ENCODE measurements around the gene RPS6KC1. TPM values are rescaled to one million over a fixed set of nuclear protein-coding genes. Genes with fewer than 3 reads are reported as not detected.

The RPS6KC1 gene
- total RNA-seq, 1 experiment from 2014 or later: 16.4 TPM

DNA sequence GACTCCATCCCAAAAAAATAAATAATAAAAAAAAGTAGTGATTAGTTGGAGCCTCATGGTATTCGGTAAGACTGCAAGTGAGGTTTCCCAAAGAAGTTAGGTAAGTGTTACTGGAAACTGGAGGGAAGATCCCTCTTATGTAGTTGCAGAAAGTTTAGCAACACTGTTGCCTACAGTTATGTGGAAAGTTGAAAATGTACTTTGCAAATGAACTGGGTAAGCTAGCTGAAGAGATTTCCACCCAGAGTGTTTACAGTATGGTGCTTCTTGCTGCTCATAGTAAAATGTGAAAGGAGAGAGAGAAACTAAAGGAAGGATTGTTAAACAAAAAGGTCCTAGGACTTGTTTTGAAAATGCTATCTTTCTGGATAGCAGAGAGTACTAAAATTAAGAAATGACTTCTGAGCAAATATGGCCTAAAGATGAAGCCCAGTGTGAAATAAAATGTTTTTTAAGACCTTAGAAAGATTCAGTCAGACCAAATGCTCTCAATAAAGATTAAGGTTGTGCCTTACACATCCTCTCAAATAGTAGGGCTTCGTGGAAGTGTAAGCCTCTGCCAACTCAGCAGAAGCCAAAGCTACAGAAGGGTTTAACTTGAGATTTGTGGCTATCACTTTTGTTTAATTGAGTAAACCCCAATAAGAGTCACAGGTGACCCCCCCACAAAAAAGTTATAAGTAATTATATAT lies 31.5 kb downstream of the RPS6KC1 start:
- BruUV-seq (replicated peaks): no TSS peak
- DNase-seq: no peak
- no peak for TF ChIP-seq EZH2 (IDR thresholded peaks at IDR 0.05; ENCODE audit: low read depth)
- TF ChIP-seq, protein P1, sequence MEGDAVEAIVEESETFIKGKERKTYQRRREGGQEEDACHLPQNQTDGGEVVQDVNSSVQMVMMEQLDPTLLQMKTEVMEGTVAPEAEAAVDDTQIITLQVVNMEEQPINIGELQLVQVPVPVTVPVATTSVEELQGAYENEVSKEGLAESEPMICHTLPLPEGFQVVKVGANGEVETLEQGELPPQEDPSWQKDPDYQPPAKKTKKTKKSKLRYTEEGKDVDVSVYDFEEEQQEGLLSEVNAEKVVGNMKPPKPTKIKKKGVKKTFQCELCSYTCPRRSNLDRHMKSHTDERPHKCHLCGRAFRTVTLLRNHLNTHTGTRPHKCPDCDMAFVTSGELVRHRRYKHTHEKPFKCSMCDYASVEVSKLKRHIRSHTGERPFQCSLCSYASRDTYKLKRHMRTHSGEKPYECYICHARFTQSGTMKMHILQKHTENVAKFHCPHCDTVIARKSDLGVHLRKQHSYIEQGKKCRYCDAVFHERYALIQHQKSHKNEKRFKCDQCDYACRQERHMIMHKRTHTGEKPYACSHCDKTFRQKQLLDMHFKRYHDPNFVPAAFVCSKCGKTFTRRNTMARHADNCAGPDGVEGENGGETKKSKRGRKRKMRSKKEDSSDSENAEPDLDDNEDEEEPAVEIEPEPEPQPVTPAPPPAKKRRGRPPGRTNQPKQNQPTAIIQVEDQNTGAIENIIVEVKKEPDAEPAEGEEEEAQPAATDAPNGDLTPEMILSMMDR (conservative IDR thresholded peaks at IDR 0.05): no peak
- ChIA-PET CTCF (no interaction called here), POLR2A (ENCODE audit: unreplicated experiment) (interaction anchor here (0.7 kb wide), 1 partner anchor 477 kb away, joined by 3 read pairs; no protein-coding TSS in a partner anchor)
- H3K4me3 ChIP-seq: no peak overlapping the region
- H3K27ac ChIP-seq: no peak overlapping the region
- H4K20me1 ChIP-seq (ENCODE audit: insufficient read depth): no peaks in the 10 kb centered on the region
- no peaks in the 10 kb centered on the region for H3F3A ChIP-seq (ENCODE audit: insufficient read depth, low read depth)
- no peaks in the 10 kb centered on the region for H3K9me3 ChIP-seq (ENCODE audit: insufficient read depth, low read depth)
- H3K4me1 ChIP-seq (replicated peaks; ENCODE audit: insufficient read depth): 0 out of 2 replicates have a peak, but pooled peaks cover 6% of the 10 kb centered on the region
- H3K36me3 ChIP-seq (ENCODE audit: low read depth): 0 out of 2 replicates have a peak, but pooled peaks cover 4% of the 10 kb centered on the region
- H2AFZ ChIP-seq: no peak overlapping the region
- no peak overlapping the region for H3K4me2 ChIP-seq
- H3K79me2 ChIP-seq (ENCODE audit: low read depth): no peaks in the 10 kb centered on the region
- no peaks in the 10 kb centered on the region for H3K9me2 ChIP-seq (ENCODE audit: insufficient read depth)
- H3K27me3 ChIP-seq (ENCODE audit: insufficient read depth, low read depth): no peaks in the 10 kb centered on the region
- intact Hi-C loops (cut with micrococcal nuclease; ENCODE audit: unreplicated experiment): no loop called here

DNA sequence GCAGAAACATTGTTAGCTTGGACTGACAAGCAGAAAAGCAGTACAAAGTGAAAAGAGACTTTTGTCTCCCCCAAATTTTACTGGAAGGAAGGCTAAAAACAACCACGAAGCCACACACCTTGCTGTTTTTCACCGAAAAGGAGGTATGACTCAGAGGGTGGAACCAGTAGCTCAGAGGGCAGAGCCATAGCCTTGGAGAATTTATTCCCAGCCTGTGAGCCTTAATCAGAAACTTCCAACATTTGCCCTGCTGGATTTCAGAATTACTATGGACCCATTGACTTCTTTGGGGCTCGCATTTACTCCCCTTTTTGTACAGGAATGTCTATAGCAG lies 32.0 kb downstream of the RPS6KC1 start:
- DNase-seq: no peak
- Histone ChIP-seq H3K4me2 (no peak overlapping the region), H4K20me1 (ENCODE audit: insufficient read depth) (no peaks in the 10 kb centered on the region), H3K9me3 (ENCODE audit: insufficient read depth, low read depth) (no peaks in the 10 kb centered on the region), H3K4me3 (no peak overlapping the region), H3K4me1 (replicated peaks; ENCODE audit: insufficient read depth) (0 out of 2 replicates have a peak, but pooled peaks cover 6% of the 10 kb centered on the region), H3K27ac (no peak overlapping the region), H3K79me2 (ENCODE audit: low read depth) (no peaks in the 10 kb centered on the region), H3K9me2 (ENCODE audit: insufficient read depth) (no peaks in the 10 kb centered on the region), H3K27me3 (ENCODE audit: insufficient read depth, low read depth) (no peaks in the 10 kb centered on the region), H3K36me3 (ENCODE audit: low read depth) (0 out of 2 replicates have a peak, but pooled peaks cover 4% of the 10 kb centered on the region), H3F3A (ENCODE audit: insufficient read depth, low read depth) (no peaks in the 10 kb centered on the region), H2AFZ (no peak overlapping the region)
- CTCF ChIA-PET: no interaction called here
- no peak for TF ChIP-seq EZH2 (IDR thresholded peaks at IDR 0.05; ENCODE audit: low read depth)
- TF ChIP-seq, protein P1 (conservative IDR thresholded peaks at IDR 0.05): no peak
- intact Hi-C loops (cut with micrococcal nuclease; ENCODE audit: unreplicated experiment): no loop called here
- POLR2A ChIA-PET (ENCODE audit: unreplicated experiment): interaction anchor here (0.7 kb wide), 1 partner anchor 477 kb away, joined by 3 read pairs; no protein-coding TSS in a partner anchor
- no TSS peak for BruUV-seq (replicated peaks)

DNA sequence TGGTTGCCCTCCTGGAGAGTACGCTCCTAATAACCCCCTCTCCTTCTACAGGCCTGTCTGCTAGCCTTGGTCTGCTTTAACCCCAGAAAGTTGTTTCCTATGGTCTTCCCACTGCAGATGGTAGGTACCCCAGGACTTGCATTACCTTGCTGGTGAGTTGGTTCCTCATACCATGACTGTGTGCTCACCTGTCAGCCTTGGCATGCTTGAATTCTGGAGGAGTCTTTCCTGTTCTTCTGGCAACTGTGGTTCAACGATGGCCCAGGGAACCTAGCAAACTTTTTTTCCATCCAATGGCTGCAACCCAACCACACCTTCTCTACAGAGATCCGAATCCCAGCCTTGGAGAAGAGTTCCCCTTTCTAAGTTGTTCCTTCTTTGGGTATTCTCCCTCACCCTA lies 36.9 kb downstream of the RPS6KC1 start:
- no TSS peak for BruUV-seq (replicated peaks)
- no peaks in the 10 kb centered on the region for H3K36me3 ChIP-seq (ENCODE audit: low read depth)
- no peak for TF ChIP-seq EZH2 (IDR thresholded peaks at IDR 0.05; ENCODE audit: low read depth)
- TF ChIP-seq, protein P1 (conservative IDR thresholded peaks at IDR 0.05): no peak
- no peak overlapping the region for H3K27ac ChIP-seq
- no peaks in the 10 kb centered on the region; the same call in 1 of the 2 replicates for H3F3A ChIP-seq (ENCODE audit: insufficient read depth, low read depth)
- no peaks in the 10 kb centered on the region for H3K27me3 ChIP-seq (ENCODE audit: insufficient read depth, low read depth)
- H3K4me2 ChIP-seq: no peak overlapping the region
- ChIA-PET CTCF (no interaction called here), POLR2A (ENCODE audit: unreplicated experiment) (no interaction called here)
- no peaks in the 10 kb centered on the region for H3K9me2 ChIP-seq (ENCODE audit: insufficient read depth)
- H4K20me1 ChIP-seq (ENCODE audit: insufficient read depth): no peaks in the 10 kb centered on the region
- H3K4me3 ChIP-seq: no peak overlapping the region
- intact Hi-C loops (cut with micrococcal nuclease; ENCODE audit: unreplicated experiment): no loop called here
- no peak for DNase-seq
- no peaks in the 10 kb centered on the region for H3K79me2 ChIP-seq (ENCODE audit: low read depth)
- 0 out of 2 replicates have a peak, but pooled peaks cover 5% of the 10 kb centered on the region for H3K4me1 ChIP-seq (replicated peaks; ENCODE audit: insufficient read depth)
- no peaks in the 10 kb centered on the region for H3K9me3 ChIP-seq (ENCODE audit: insufficient read depth, low read depth)
- no peak overlapping the region for H2AFZ ChIP-seq

Measured in PC-9 (cell line).